Upper lobe of left lung (tissue), 4 donors: ENCODE measurements around the gene NUPR1.

ENCODE experiments used
- CTCF ChIP-seq, 6 experiments: fragments of 450-650 bp in 4 of 6; fragments of 200-600 bp in 2 of 6; sonication (generic) in 2 of 6; IDR thresholded peaks; one replicate each; pipeline ENCODE4 v1.5.1; 2016 to 2019; ENCODE audit warnings: antibody characterized with exemption in 6 of 6
- EP300 ChIP-seq, 4 donors: sonication (generic); formaldehyde crosslinking; IDR thresholded peaks; one replicate each; pipeline ENCODE4 v1.5.1; 2017; ENCODE audit warnings: antibody characterized with exemption in 4 of 4, control low read depth in 2 of 4
- POLR2A ChIP-seq, 4 donors: fragments of 450-650 bp; IDR thresholded peaks; one replicate each; pipeline ENCODE4 v1.5.1; 2016 to 2017; ENCODE audit warnings: antibody characterized with exemption in 4 of 4, mild to moderate bottlenecking in 2 of 4
- POLR2AphosphoS5 ChIP-seq, 2 donors: sonication (generic); formaldehyde crosslinking; IDR thresholded peaks; one replicate each; pipeline ENCODE4 v1.5.1; 2017; ENCODE audit warnings: antibody characterized with exemption in 2 of 2

- TF ChIP-seq CTCF (IDR thresholded peaks at IDR 0.05) (no peak), POLR2AphosphoS5 (IDR thresholded peaks at IDR 0.05) (no peak), POLR2A (IDR thresholded peaks at IDR 0.05) (no peak), EP300 (IDR thresholded peaks at IDR 0.05) (no peak)
Observed at GRCh38 chr16:28542646-28543045, 3.9 kb upstream of the NUPR1 start.
